GM06990 (cell line): ENCODE measurements around the gene FRMD5.
"Not testable (repeated sequence)": the region's sequence is repeated elsewhere in the genome, so short reads cannot be mapped to it uniquely, and the experiment has no call there.

Source experiments
- DNase-seq: peaks from one replicate; pipeline ENCODE4 v3.0.0-alpha.2; 2011; ENCODE audit not compliant: insufficient read length; ENCODE audit errors: extremely low read depth
- H3K27me3 ChIP-seq: replicated peaks from 2 replicates; pipeline ENCODE4 v1.6.0; 2011; ENCODE audit warnings: low read length; ENCODE audit not compliant: control insufficient read depth, insufficient read depth
- H3K36me3 ChIP-seq: 2 replicates; pipeline ENCODE4 v1.5.1; 2011; ENCODE audit warnings: low read length; ENCODE audit not compliant: control insufficient read depth, insufficient read depth
- H3K4me3 ChIP-seq: replicated peaks from 2 replicates; pipeline ENCODE4 v1.5.1; 2011; ENCODE audit warnings: low read depth, mild to moderate bottlenecking, control low read depth, low read length
- CTCF ChIP-seq: IDR thresholded peaks from 2 replicates; pipeline ENCODE4 v1.5.1; 2011; ENCODE audit warnings: low read length, control low read depth, mild to moderate bottlenecking, inconsistent platforms; ENCODE audit not compliant: insufficient read depth, poor library complexity, severe bottlenecking

FRMD5 gene

GRCh38 chr15:44195151-44195740, at the start of gene FRMD5:
Gene FRMD5 (minus strand): TSS chr15:44195271.
- peak; percentile 88 for DNase-seq
- peak; percentile 31 for TF ChIP-seq CTCF
- Histone ChIP-seq H3K27me3 (no peaks in the 10 kb centered on the region), H3K4me3 (peak within 1 kb of the TSS; percentile 67), H3K36me3 (no peaks in the 10 kb centered on the region)

GRCh38 chr15:44243829-44244228, 48.8 kb upstream of the FRMD5 start:
- peak; percentile 6 for TF ChIP-seq CTCF
- DNase-seq: no peak
- Histone ChIP-seq H3K36me3 (no peaks in the 10 kb centered on the region), H3K27me3 (no peaks in the 10 kb centered on the region), H3K4me3 (no peak overlapping the region)

GRCh38 chr15:44243141-44243540, 48.1 kb upstream of the FRMD5 start:
- DNase-seq: no peak
- H3K4me3 ChIP-seq: no peak overlapping the region
- no peaks in the 10 kb centered on the region for H3K36me3 ChIP-seq
- H3K27me3 ChIP-seq: no peaks in the 10 kb centered on the region
- no peak for TF ChIP-seq CTCF

GRCh38 chr15:44231842-44232241, 36.8 kb upstream of the FRMD5 start:
- no peak overlapping the region for H3K4me3 ChIP-seq
- DNase-seq: no peak
- H3K27me3 ChIP-seq: no peaks in the 10 kb centered on the region
- TF ChIP-seq CTCF: no peak
- no peaks in the 10 kb centered on the region for H3K36me3 ChIP-seq

GRCh38 chr15:44229301-44229700, 34.2 kb upstream of the FRMD5 start:
- H3K27me3 ChIP-seq, H3K4me3 ChIP-seq, H3K36me3 ChIP-seq, DNase-seq: not testable (repeated sequence)

GRCh38 chr15:44227584-44227983, 32.5 kb upstream of the FRMD5 start:
- DNase-seq: no peak
- H3K4me3 ChIP-seq: no peak overlapping the region
- no peaks in the 10 kb centered on the region for H3K36me3 ChIP-seq
- no peaks in the 10 kb centered on the region for H3K27me3 ChIP-seq
- no peak for TF ChIP-seq CTCF

- H3K36me3 ChIP-seq, DNase-seq, H3K27me3 ChIP-seq, H3K4me3 ChIP-seq: not testable (repeated sequence)
Measured at GRCh38 chr15:44227001-44227400, 31.9 kb upstream of the FRMD5 start.
